ENCODE measurements around the gene LAMC2.

DNA sequence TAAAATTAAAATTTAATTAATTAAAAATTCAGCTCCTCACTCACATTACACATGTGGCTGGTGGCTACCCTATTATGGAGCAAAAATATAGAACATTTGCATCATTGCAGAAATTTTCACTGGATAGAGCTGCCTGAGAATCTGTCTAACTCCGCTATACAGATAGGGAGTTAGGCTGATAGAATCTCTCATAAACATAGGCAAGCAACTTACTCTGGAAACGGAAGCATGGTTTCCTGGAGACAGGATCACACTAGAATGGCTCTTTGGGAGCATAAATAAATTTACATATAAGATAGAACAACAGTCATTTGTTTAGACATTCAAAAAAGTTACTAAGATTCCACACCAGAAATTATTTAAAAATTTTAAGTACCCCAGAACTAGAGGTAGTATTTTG lies 12.2 kb upstream of the LAMC2 start:
- TF ChIP-seq, protein P1, sequence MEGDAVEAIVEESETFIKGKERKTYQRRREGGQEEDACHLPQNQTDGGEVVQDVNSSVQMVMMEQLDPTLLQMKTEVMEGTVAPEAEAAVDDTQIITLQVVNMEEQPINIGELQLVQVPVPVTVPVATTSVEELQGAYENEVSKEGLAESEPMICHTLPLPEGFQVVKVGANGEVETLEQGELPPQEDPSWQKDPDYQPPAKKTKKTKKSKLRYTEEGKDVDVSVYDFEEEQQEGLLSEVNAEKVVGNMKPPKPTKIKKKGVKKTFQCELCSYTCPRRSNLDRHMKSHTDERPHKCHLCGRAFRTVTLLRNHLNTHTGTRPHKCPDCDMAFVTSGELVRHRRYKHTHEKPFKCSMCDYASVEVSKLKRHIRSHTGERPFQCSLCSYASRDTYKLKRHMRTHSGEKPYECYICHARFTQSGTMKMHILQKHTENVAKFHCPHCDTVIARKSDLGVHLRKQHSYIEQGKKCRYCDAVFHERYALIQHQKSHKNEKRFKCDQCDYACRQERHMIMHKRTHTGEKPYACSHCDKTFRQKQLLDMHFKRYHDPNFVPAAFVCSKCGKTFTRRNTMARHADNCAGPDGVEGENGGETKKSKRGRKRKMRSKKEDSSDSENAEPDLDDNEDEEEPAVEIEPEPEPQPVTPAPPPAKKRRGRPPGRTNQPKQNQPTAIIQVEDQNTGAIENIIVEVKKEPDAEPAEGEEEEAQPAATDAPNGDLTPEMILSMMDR (IDR thresholded peaks at IDR 0.05), result no peak
- TF ChIP-seq POLR2AphosphoS5 (IDR thresholded peaks at IDR 0.05) (no peak), EP300 (IDR thresholded peaks at IDR 0.05) (no peak), POLR2A (IDR thresholded peaks at IDR 0.05) (no peak)
